CD14-positive monocyte (primary cell): ENCODE measurements around the gene ZMYM1. TPM values are rescaled to one million over a fixed set of nuclear protein-coding genes. Genes with fewer than 3 reads are reported as not detected.

Experiments
- DNase-seq, 3 donors: peaks; one replicate each; pipeline ENCODE4 v3.0.0-alpha.2; 2011 to 2022
- H2AFZ ChIP-seq: 2 replicates; pipeline ENCODE4 v1.6.0; 2012; ENCODE audit warnings: mild to moderate bottlenecking, low read depth, low read length, inconsistent platforms; ENCODE audit not compliant: insufficient read depth, poor library complexity, severe bottlenecking
- H3K27ac ChIP-seq, 2 donors: 1 replicate in 1 of 2; 2 replicates in 1 of 2; pipeline ENCODE4 v1.5.1; 2012 to 2013; ENCODE audit warnings: low read length in 2 of 2, control low read depth in 1 of 2, inconsistent platforms in 1 of 2, low read depth in 1 of 2, mild to moderate bottlenecking in 1 of 2
- H3K27me3 ChIP-seq, 2 donors: one replicate each; pipeline versions ENCODE4 v1.6.0 to v1.6.1; 2011 to 2013; ENCODE audit warnings: low read length in 2 of 2; ENCODE audit not compliant: control insufficient read depth in 2 of 2, insufficient read depth in 2 of 2
- H3K36me3 ChIP-seq, 2 donors: replicated peaks in 1 of 2; 1 replicate in 1 of 2; 2 replicates in 1 of 2; pipeline versions ENCODE4 v1.5.1 to v1.6.1; 2012 to 2013; ENCODE audit warnings: low read length in 2 of 2, control low read depth in 1 of 2, inconsistent platforms in 1 of 2, mild to moderate bottlenecking in 1 of 2; ENCODE audit not compliant: insufficient read depth in 2 of 2, control insufficient read depth in 1 of 2
- H3K4me1 ChIP-seq, 2 donors: 1 replicate in 1 of 2; 2 replicates in 1 of 2; pipeline versions ENCODE4 v1.5.1 to v1.6.1; 2012 to 2013; ENCODE audit warnings: low read length in 2 of 2, control low read depth in 1 of 2, inconsistent platforms in 1 of 2, mild to moderate bottlenecking in 1 of 2, moderate library complexity in 1 of 2; ENCODE audit not compliant: insufficient read depth in 2 of 2, control insufficient read depth in 1 of 2
- H3K4me2 ChIP-seq: replicated peaks from 2 replicates; pipeline ENCODE3; 2012; ENCODE audit warnings: low read length, moderate library complexity, mild to moderate bottlenecking; ENCODE audit not compliant: poor library complexity, severe bottlenecking; ENCODE audit errors: extremely low read depth
- H3K4me3 ChIP-seq, 3 experiments: fragments of 200-600 bp in 1 of 3; sonication (generic) in 1 of 3; replicated peaks in 1 of 3; 1 replicate in 2 of 3; 2 replicates in 1 of 3; pipeline ENCODE4 v1.5.1; 2011 to 2013; ENCODE audit warnings: low read length in 3 of 3, mild to moderate bottlenecking in 3 of 3, control low read depth in 2 of 3, low read depth in 2 of 3, inconsistent platforms in 1 of 3, moderate library complexity in 1 of 3
- H3K79me2 ChIP-seq: 2 replicates; pipeline ENCODE4 v1.6.0; 2012; ENCODE audit warnings: mild to moderate bottlenecking, control low read depth, inconsistent platforms, low read length, moderate library complexity; ENCODE audit not compliant: insufficient read depth
- H3K9ac ChIP-seq: 2 replicates; pipeline ENCODE4 v1.6.0; 2017; ENCODE audit warnings: low read length, mild to moderate bottlenecking; ENCODE audit not compliant: insufficient read depth, poor library complexity, severe bottlenecking
- H3K9me3 ChIP-seq, 2 donors: replicated peaks in 1 of 2; 1 replicate in 1 of 2; 2 replicates in 1 of 2; pipeline versions ENCODE4 v1.5.1 to v1.6.1; 2012 to 2013; ENCODE audit warnings: low read length in 2 of 2, control low read depth in 1 of 2; ENCODE audit not compliant: control insufficient read depth in 1 of 2, insufficient read depth in 1 of 2
- H4K20me1 ChIP-seq: 2 replicates; pipeline ENCODE4 v1.6.0; 2012; ENCODE audit warnings: mild to moderate bottlenecking, low read length, control low read depth, moderate library complexity; ENCODE audit not compliant: insufficient read depth
- H3K27ac Mint-ChIP-seq, 7 donors: one replicate each; pipeline ENCODE4 v1.8.0; 2020; ENCODE audit warnings: mild to moderate bottlenecking in 7 of 7, mixed read lengths in 7 of 7, moderate library complexity in 6 of 7, inconsistent platforms in 2 of 7
- H3K27me3 Mint-ChIP-seq, 3 donors: one replicate each; pipeline ENCODE4 v1.8.0; 2021 to 2022; ENCODE audit warnings: low read depth in 3 of 3, mild to moderate bottlenecking in 3 of 3, mixed read lengths in 3 of 3, moderate library complexity in 3 of 3, inconsistent platforms in 1 of 3
- H3K36me3 Mint-ChIP-seq, 2 donors: one replicate each; pipeline ENCODE4 v1.8.0; 2020; ENCODE audit warnings: mixed read lengths in 2 of 2, inconsistent platforms in 1 of 2, mild to moderate bottlenecking in 1 of 2
- H3K4me1 Mint-ChIP-seq: one replicate; pipeline ENCODE4 v1.8.0; 2020; ENCODE audit warnings: mild to moderate bottlenecking, mixed read lengths
- H3K4me3 Mint-ChIP-seq, 2 donors: one replicate each; pipeline ENCODE4 v1.8.0; 2020; ENCODE audit warnings: mild to moderate bottlenecking in 2 of 2, mixed read lengths in 2 of 2, moderate library complexity in 1 of 2
- H3K9me3 Mint-ChIP-seq, 7 donors: one replicate each; pipeline ENCODE4 v1.8.0; 2020 to 2022; ENCODE audit warnings: mixed read lengths in 7 of 7, mild to moderate bottlenecking in 6 of 7, moderate library complexity in 6 of 7, inconsistent platforms in 2 of 7
- CTCF ChIP-seq: fragments of 200-600 bp; IDR thresholded peaks from one replicate; pipeline ENCODE4 v1.8.0; 2022; ENCODE audit warnings: antibody characterized with exemption, mild to moderate bottlenecking
- WGBS: methylation state at CpG from one replicate; pipeline ENCODE4 v1.1.5; 2013; ENCODE audit warnings: missing lambda C conversion rate; ENCODE audit not compliant: insufficient coverage; 5-methylcytosine and 5-hydroxymethylcytosine counted together
- intact Hi-C, 2 donors: fragments of 100-400 bp; cut with micrococcal nuclease; formaldehyde crosslinking; loops; one replicate each; pipeline versions ENCODE4 v1.15.0 to v1.15.1; 2023
- polyA plus RNA-seq, 3 donors: library from polyadenylated mRNA; depleted of rRNA in 1 of 3; unstranded in 2 of 3; stranded (reverse) in 1 of 3; fragments of 300-500 nt in 2 of 3; fragments of >200 nt in 1 of 3; fragmentation: Illumina TruSeq in 2 of 3; gene quantifications; 1 replicate in 2 of 3; 2 replicates in 1 of 3; pipeline ENCODE4 v1.2.3, GENCODE V29; 2012 to 2021

Gene ZMYM1
- polyA plus RNA-seq, 3 donors, result 3.4 to 6.1 (median 4.5) TPM

DNA sequence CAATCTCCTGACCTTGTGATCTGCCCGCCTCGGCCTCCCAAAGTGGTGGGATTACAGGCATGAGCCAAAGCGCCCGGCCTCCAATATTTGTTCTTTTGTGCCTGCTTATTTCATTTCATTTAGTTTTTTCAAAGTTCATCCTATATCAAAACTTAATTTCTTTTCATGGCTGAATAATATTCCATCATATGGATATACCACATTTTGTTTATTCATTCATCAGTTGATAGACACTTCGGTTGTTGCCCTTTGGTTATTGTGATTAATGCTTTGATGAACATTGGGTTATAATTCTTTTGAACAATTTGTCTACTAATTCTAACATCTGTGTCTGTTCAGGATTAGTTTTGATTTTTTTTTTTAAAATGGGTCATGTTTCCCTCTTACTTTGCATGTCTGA, 72.0 kb downstream of the ZMYM1 start:
- WGBS, result 100% methylated on average over 2 of the region's 5 CpGs
- intact Hi-C loops, result no loop called here
- H3K4me1 ChIP-seq, result no peaks in the 10 kb centered on the region
- H4K20me1 ChIP-seq, result no peaks in the 10 kb centered on the region
- no peaks in the 10 kb centered on the region for H3K36me3 ChIP-seq
- H3K79me2 ChIP-seq, result no peaks in the 10 kb centered on the region
- no peak overlapping the region for H3K4me2 ChIP-seq
- Mint-ChIP-seq H3K9me3 (peaks cover 0 to 5% (median 0%) of the 10 kb centered on the region in 7 donors), H3K36me3 (no peaks in the 10 kb centered on the region), H3K27ac (no peak overlapping the region), H3K4me3 (no peak overlapping the region), H3K4me1 (no peaks in the 10 kb centered on the region), H3K27me3 (peaks cover 0 to 6% (median 5%) of the 10 kb centered on the region in 3 donors)
- no peaks in the 10 kb centered on the region for H3K27me3 ChIP-seq
- H3K4me3 ChIP-seq, result no peak overlapping the region
- H2AFZ ChIP-seq, result no peak overlapping the region
- no peak overlapping the region for H3K9ac ChIP-seq
- no peak for TF ChIP-seq CTCF
- H3K27ac ChIP-seq, result no peak overlapping the region
- no peak for DNase-seq
- no peaks in the 10 kb centered on the region for H3K9me3 ChIP-seq

DNA sequence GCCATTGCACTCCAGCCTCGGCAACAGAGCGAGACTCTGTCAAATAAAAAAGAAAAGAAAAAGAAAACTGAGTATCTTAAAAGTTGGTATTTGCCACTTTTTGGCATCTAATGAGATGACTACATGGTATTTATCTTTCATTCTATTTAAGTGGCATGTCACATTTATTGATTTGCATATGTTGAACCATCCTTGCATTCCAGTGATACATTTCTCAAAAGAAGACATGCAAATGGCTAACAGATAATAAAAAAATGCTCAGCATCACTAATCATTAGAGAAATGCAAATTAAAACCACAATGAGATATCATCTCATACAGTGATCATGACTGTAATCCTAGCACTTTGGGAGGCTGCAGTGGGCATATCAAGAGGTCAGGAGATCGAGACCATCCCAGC, 85.7 kb downstream of the ZMYM1 start:
- Mint-ChIP-seq H3K36me3 (no peaks in the 10 kb centered on the region), H3K4me1 (peaks cover 9% of the 10 kb centered on the region), H3K4me3 (no peak overlapping the region), H3K27me3 (peaks cover 0 to 6% (median 2%) of the 10 kb centered on the region in 3 donors), H3K27ac (no peak overlapping the region), H3K9me3 (peaks cover 9 to 36% (median 24%) of the 10 kb centered on the region in 7 donors)
- peaks cover 7 to 10% of the 10 kb centered on the region in 2 donors for H3K4me1 ChIP-seq
- no peaks in the 10 kb centered on the region for H3K27me3 ChIP-seq
- H3K4me2 ChIP-seq, result no peak overlapping the region
- TF ChIP-seq CTCF, result no peak
- WGBS, result 93% methylated on average over 2 of the region's 3 CpGs
- H2AFZ ChIP-seq, result no peak overlapping the region
- intact Hi-C loops, result no loop called here
- H3K4me3 ChIP-seq, result no peak overlapping the region
- DNase-seq, result no peak
- peaks cover 7 to 21% of the 10 kb centered on the region in 2 donors for H3K9me3 ChIP-seq
- H4K20me1 ChIP-seq, result no peaks in the 10 kb centered on the region
- H3K27ac ChIP-seq, result no peak overlapping the region
- H3K79me2 ChIP-seq, result no peaks in the 10 kb centered on the region
- H3K36me3 ChIP-seq, result no peaks in the 10 kb centered on the region
- H3K9ac ChIP-seq, result no peak overlapping the region

Other genes starting within 250 kb of the ZMYM1 start
- 100 to 1,000 TPM in 1 of 3 donors, 10 to 100 TPM in 2; 31.8 to 121 (median 93.7) TPM for gene SMIM12, start 219.6 kb upstream of the ZMYM1 start, polyA plus RNA-seq
- gene DLGAP3, start 149.7 kb upstream of the ZMYM1 start, polyA plus RNA-seq, result under 1 TPM; 0.10 to 0.56 (median 0.16) TPM
- 100 to 1,000 TPM in 2 of 3 donors, 10 to 100 TPM in 1; 33.6 to 128 (median 102) TPM for gene TMEM35B, start 94.0 kb upstream of the ZMYM1 start, polyA plus RNA-seq
- 10 to 100 TPM in 2 of 3 donors, 1 to 10 TPM in 1; 6.9 to 23.6 (median 11.8) TPM for gene ZMYM6, start 47.4 kb upstream of the ZMYM1 start, polyA plus RNA-seq
- 100 to 1,000 TPM in 1 of 3 donors, 10 to 100 TPM in 2; 80.8 to 220 (median 89.2) TPM for gene SFPQ, start 113.8 kb downstream of the ZMYM1 start, polyA plus RNA-seq
- 10 to 100 TPM; 12.3 to 31.8 (median 26.0) TPM for gene ZMYM4, start 189.3 kb downstream of the ZMYM1 start, polyA plus RNA-seq